ENCODE results near the gene SLC25A42. TPM values are rescaled to one million over a fixed set of nuclear protein-coding genes. Genes with fewer than 3 reads are reported as not detected.
A peak's percentile ranks its signal among the peaks of the same experiment; 100 is the strongest.

The SLC25A42 gene
- total and polyA plus RNA-seq, 2 experiments from 2014 or later = 13.8 to 23.2 TPM

GRCh38 chr19:19095691-19096090 lies 31.9 kb downstream of the SLC25A42 start:
- no peaks in the 10 kb centered on the region for H4K20me1 ChIP-seq (ENCODE audit: insufficient read depth, poor library complexity, severe bottlenecking)
- H3K9me3 ChIP-seq (ENCODE audit: low read depth) = no peaks in the 10 kb centered on the region
- no peaks in the 10 kb centered on the region for H3K79me2 ChIP-seq
- WGBS (ENCODE audit: low lambda C conversion rate, missing lambda C conversion rate) = 71% methylated on average over 11 of the region's 11 CpGs
- DNase-seq (ENCODE audit: low spot score) = no peak
- TF ChIP-seq EZH2phosphoT487 (IDR thresholded peaks at IDR 0.05; ENCODE audit: low read depth, severe bottlenecking, unreplicated experiment) (no peak), EZH2 (IDR thresholded peaks at IDR 0.05; ENCODE audit: borderline replicate concordance) (no peak), CTCF (IDR thresholded peaks at IDR 0.05; ENCODE audit: poor library complexity) (no peak)
- H3K36me3 ChIP-seq (replicated peaks; ENCODE audit: insufficient read depth, low read depth) = no peaks in the 10 kb centered on the region
- no peaks in the 10 kb centered on the region for H3K27me3 ChIP-seq
- H2AFZ ChIP-seq = no peak overlapping the region
- no peak overlapping the region for H3K4me3 ChIP-seq
- peaks cover 28% of the 10 kb centered on the region for H3K4me1 ChIP-seq (ENCODE audit: insufficient read depth)
- no peak overlapping the region for H3K4me2 ChIP-seq
- H3K27ac ChIP-seq = peak overlapping the region; percentile 58
- H3K9me2 ChIP-seq (replicated peaks; ENCODE audit: insufficient read depth) = no peaks in the 10 kb centered on the region

GRCh38 chr19:19096641-19097627 lies 33.1 kb downstream of the SLC25A42 start:
- peak; percentile 88 for DNase-seq (ENCODE audit: low spot score)
- Histone ChIP-seq H3K79me2 (no peaks in the 10 kb centered on the region), H3K27me3 (no peaks in the 10 kb centered on the region), H3K4me2 (no peak overlapping the region), H2AFZ (no peak overlapping the region), H3K4me3 (no peak overlapping the region), H3K9me3 (ENCODE audit: low read depth) (no peaks in the 10 kb centered on the region), H4K20me1 (ENCODE audit: insufficient read depth, poor library complexity, severe bottlenecking) (no peaks in the 10 kb centered on the region), H3K27ac (peak overlapping the region; percentile 93), H3K9me2 (replicated peaks; ENCODE audit: insufficient read depth) (no peaks in the 10 kb centered on the region), H3K36me3 (replicated peaks; ENCODE audit: insufficient read depth, low read depth) (no peaks in the 10 kb centered on the region), H3K4me1 (ENCODE audit: insufficient read depth) (peaks cover 28% of the 10 kb centered on the region)
- TF ChIP-seq EZH2 (IDR thresholded peaks at IDR 0.05; ENCODE audit: borderline replicate concordance) (no peak), EZH2phosphoT487 (IDR thresholded peaks at IDR 0.05; ENCODE audit: low read depth, severe bottlenecking, unreplicated experiment) (no peak), CTCF (IDR thresholded peaks at IDR 0.05; ENCODE audit: poor library complexity) (no peak)
- WGBS (ENCODE audit: low lambda C conversion rate, missing lambda C conversion rate) = 69% methylated on average over 24 of the region's 24 CpGs

- H3K9me2 ChIP-seq (replicated peaks; ENCODE audit: insufficient read depth) = no peaks in the 10 kb centered on the region
- H4K20me1 ChIP-seq (ENCODE audit: insufficient read depth, poor library complexity, severe bottlenecking) = no peaks in the 10 kb centered on the region
- peak overlapping the region; percentile 93 for H3K27ac ChIP-seq
- no peak for DNase-seq (ENCODE audit: low spot score)
- no peaks in the 10 kb centered on the region for H3K9me3 ChIP-seq (ENCODE audit: low read depth)
- no peaks in the 10 kb centered on the region for H3K79me2 ChIP-seq
- no peak overlapping the region for H3K4me3 ChIP-seq
- TF ChIP-seq EZH2phosphoT487 (IDR thresholded peaks at IDR 0.05; ENCODE audit: low read depth, severe bottlenecking, unreplicated experiment) (no peak), EZH2 (IDR thresholded peaks at IDR 0.05; ENCODE audit: borderline replicate concordance) (no peak), CTCF (IDR thresholded peaks at IDR 0.05; ENCODE audit: poor library complexity) (no peak)
- H3K4me2 ChIP-seq = no peak overlapping the region
- no peaks in the 10 kb centered on the region for H3K27me3 ChIP-seq
- H3K4me1 ChIP-seq (ENCODE audit: insufficient read depth) = peaks cover 28% of the 10 kb centered on the region
- 86% methylated on average over 9 of the region's 9 CpGs for WGBS (ENCODE audit: low lambda C conversion rate, missing lambda C conversion rate)
- no peaks in the 10 kb centered on the region for H3K36me3 ChIP-seq (replicated peaks; ENCODE audit: insufficient read depth, low read depth)
- H2AFZ ChIP-seq = no peak overlapping the region
These were observed 34.4 kb downstream of the SLC25A42 start for GRCh38 chr19:19098084-19098702.
